ENCODE data around the gene MUC3A.

- TF ChIP-seq CTCF (conservative IDR thresholded peaks at IDR 0.05) (no peak), ZFX (IDR thresholded peaks at IDR 0.05) (no peak)
Measured at GRCh38 chr7:100959894-100960293, 10.6 kb downstream of the MUC3A start.

Data from C4-2B (cell line).